Mesodermal cell (in vitro differentiated cells): ENCODE data around the gene TMEM168.
"Not testable (repeated sequence)": the region's sequence is repeated elsewhere in the genome, so short reads cannot be mapped to it uniquely, and the experiment has no call there.

Experiments used
- H3K27ac ChIP-seq: 2 replicates; pipeline ENCODE4 v1.7.0; 2013; ENCODE audit warnings: mild to moderate bottlenecking, low read depth, low read length, moderate library complexity; ENCODE audit not compliant: severe bottlenecking
- H3K36me3 ChIP-seq: 2 replicates; pipeline ENCODE4 v1.7.1; 2013; ENCODE audit warnings: mild to moderate bottlenecking, low read length, moderate library complexity; ENCODE audit not compliant: control insufficient read depth, insufficient read depth
- H3K4me1 ChIP-seq: one replicate; pipeline ENCODE4 v1.7.1; 2013; ENCODE audit warnings: mild to moderate bottlenecking, low read length; ENCODE audit not compliant: insufficient read depth, control insufficient read depth, poor library complexity, severe bottlenecking
- H3K4me3 ChIP-seq: 2 replicates; pipeline ENCODE4 v1.7.0; 2013; ENCODE audit warnings: low read length, control low read depth, mild to moderate bottlenecking; ENCODE audit not compliant: insufficient read depth, poor library complexity, severe bottlenecking; ENCODE audit errors: extremely low read depth
- H3K9me3 ChIP-seq: 2 replicates; pipeline ENCODE4 v1.7.1; 2013; ENCODE audit warnings: mild to moderate bottlenecking, low read length, moderate library complexity; ENCODE audit not compliant: control insufficient read depth
- whole genome bisulfite sequencing, 2 experiments: methylation state at CpG; one replicate each; pipeline ENCODE4 v1.1.5; 2013; ENCODE audit warnings: missing lambda C conversion rate in 2 of 2; ENCODE audit not compliant: insufficient coverage in 2 of 2; 5-methylcytosine and 5-hydroxymethylcytosine counted together

Gene TMEM168

GRCh38 chr7:112798274-112799159 lies 8.3 kb upstream of the TMEM168 start:
- Histone ChIP-seq H3K9me3 (no peaks in the 10 kb centered on the region), H3K4me1 (no peaks in the 10 kb centered on the region), H3K4me3 (no peak overlapping the region), H3K27ac (no peak overlapping the region), H3K36me3 (no peaks in the 10 kb centered on the region)
- 100% methylated on average over 1 of the region's 2 CpGs; no CpG with 5 or more reads in 1 of the 2 experiments for WGBS, 2 experiments

GRCh38 chr7:112796552-112796951 lies 6.4 kb upstream of the TMEM168 start:
- H3K36me3 ChIP-seq, H3K27ac ChIP-seq, H3K4me1 ChIP-seq, H3K4me3 ChIP-seq, H3K9me3 ChIP-seq: not testable (repeated sequence)

- Histone ChIP-seq H3K9me3 (no peaks in the 10 kb centered on the region), H3K4me1 (no peaks in the 10 kb centered on the region), H3K36me3 (no peaks in the 10 kb centered on the region), H3K4me3 (no peak overlapping the region), H3K27ac (no peak overlapping the region)
- WGBS, 2 experiments, result 90 to 94% methylated on average over 3 of the region's 3 CpGs
Observed at GRCh38 chr7:112792441-112792840, 2.2 kb upstream of the TMEM168 start.

- WGBS, 2 experiments, result 89 to 95% methylated on average over 4 to 10 of the region's 15 CpGs
- Histone ChIP-seq H3K4me3 (no peak overlapping the region), H3K4me1 (no peaks in the 10 kb centered on the region), H3K9me3 (no peaks in the 10 kb centered on the region), H3K36me3 (no peaks in the 10 kb centered on the region), H3K27ac (no peak overlapping the region)
Observed at GRCh38 chr7:112791465-112792168, 1.4 kb upstream of the TMEM168 start.

GRCh38 chr7:112790586-112791003 lies 402 bp upstream of the TMEM168 start:
- Histone ChIP-seq H3K4me1 (no peaks in the 10 kb centered on the region), H3K36me3 (no peaks in the 10 kb centered on the region), H3K27ac (no peak overlapping the region), H3K9me3 (no peaks in the 10 kb centered on the region), H3K4me3 (peak overlapping the region; percentile 65)
- 71% methylated on average over 3 of the region's 12 CpGs; no CpG with 5 or more reads in 1 of the 2 experiments for WGBS, 2 experiments

- Histone ChIP-seq H3K4me3 (peak overlapping the region; percentile 65), H3K4me1 (no peaks in the 10 kb centered on the region), H3K27ac (peak overlapping the region; percentile 87), H3K9me3 (no peaks in the 10 kb centered on the region), H3K36me3 (no peaks in the 10 kb centered on the region)
- 6 to 21% methylated on average over 2 of the region's 2 CpGs for WGBS, 2 experiments
Observed at GRCh38 chr7:112789453-112789816, 758 bp downstream of the TMEM168 start.

GRCh38 chr7:112788778-112789343 lies 1.3 kb downstream of the TMEM168 start:
- Histone ChIP-seq H3K9me3 (no peaks in the 10 kb centered on the region), H3K27ac (no peak overlapping the region), H3K4me3 (peak overlapping the region; percentile 65), H3K36me3 (no peaks in the 10 kb centered on the region), H3K4me1 (no peaks in the 10 kb centered on the region)
- WGBS, 2 experiments, result 92 to 96% methylated on average over 3 of the region's 3 CpGs

- Histone ChIP-seq H3K4me3 (no peak overlapping the region), H3K27ac (no peak overlapping the region), H3K9me3 (no peaks in the 10 kb centered on the region), H3K4me1 (no peaks in the 10 kb centered on the region), H3K36me3 (no peaks in the 10 kb centered on the region)
- WGBS, 2 experiments, result 93 to 100% methylated on average over 3 to 4 of the region's 6 CpGs
Observed at GRCh38 chr7:112784603-112785002, 5.6 kb downstream of the TMEM168 start.

GRCh38 chr7:112782498-112782897 lies 7.7 kb downstream of the TMEM168 start:
- no peak overlapping the region for H3K27ac ChIP-seq
- no peaks in the 10 kb centered on the region for H3K4me1 ChIP-seq
- H3K36me3 ChIP-seq, result no peaks in the 10 kb centered on the region
- no peak overlapping the region for H3K4me3 ChIP-seq
- H3K9me3 ChIP-seq, result no peaks in the 10 kb centered on the region

- H3K4me3 ChIP-seq, result no peak overlapping the region
- H3K27ac ChIP-seq, result no peak overlapping the region
- H3K36me3 ChIP-seq, result no peaks in the 10 kb centered on the region
- no peaks in the 10 kb centered on the region for H3K4me1 ChIP-seq
- H3K9me3 ChIP-seq, result no peaks in the 10 kb centered on the region
- no CpG with 5 or more reads among the region's 3 CpGs for WGBS, 2 experiments
Observed at GRCh38 chr7:112781558-112781957, 8.6 kb downstream of the TMEM168 start.

GRCh38 chr7:112781110-112781509 lies 9.1 kb downstream of the TMEM168 start:
- Histone ChIP-seq H3K27ac (no peak overlapping the region), H3K4me1 (no peaks in the 10 kb centered on the region), H3K9me3 (no peaks in the 10 kb centered on the region), H3K36me3 (no peaks in the 10 kb centered on the region), H3K4me3 (no peak overlapping the region)
